HG03432 (cell line): ENCODE results near the gene SLAMF7.
A peak's percentile ranks its signal among the peaks of the same experiment; 100 is the strongest.
"Not testable (repeated sequence)": the region's sequence is repeated elsewhere in the genome, so short reads cannot be mapped to it uniquely, and the experiment has no call there.

Experiments used
- ATAC-seq: cut with Tn5 transposase; IDR thresholded peaks from one replicate; pipeline ENCODE4 v1.9.1; 2021; ENCODE audit warnings: mild to moderate bottlenecking, moderate library complexity; ENCODE audit not compliant: unreplicated experiment

Gene SLAMF7

DNA sequence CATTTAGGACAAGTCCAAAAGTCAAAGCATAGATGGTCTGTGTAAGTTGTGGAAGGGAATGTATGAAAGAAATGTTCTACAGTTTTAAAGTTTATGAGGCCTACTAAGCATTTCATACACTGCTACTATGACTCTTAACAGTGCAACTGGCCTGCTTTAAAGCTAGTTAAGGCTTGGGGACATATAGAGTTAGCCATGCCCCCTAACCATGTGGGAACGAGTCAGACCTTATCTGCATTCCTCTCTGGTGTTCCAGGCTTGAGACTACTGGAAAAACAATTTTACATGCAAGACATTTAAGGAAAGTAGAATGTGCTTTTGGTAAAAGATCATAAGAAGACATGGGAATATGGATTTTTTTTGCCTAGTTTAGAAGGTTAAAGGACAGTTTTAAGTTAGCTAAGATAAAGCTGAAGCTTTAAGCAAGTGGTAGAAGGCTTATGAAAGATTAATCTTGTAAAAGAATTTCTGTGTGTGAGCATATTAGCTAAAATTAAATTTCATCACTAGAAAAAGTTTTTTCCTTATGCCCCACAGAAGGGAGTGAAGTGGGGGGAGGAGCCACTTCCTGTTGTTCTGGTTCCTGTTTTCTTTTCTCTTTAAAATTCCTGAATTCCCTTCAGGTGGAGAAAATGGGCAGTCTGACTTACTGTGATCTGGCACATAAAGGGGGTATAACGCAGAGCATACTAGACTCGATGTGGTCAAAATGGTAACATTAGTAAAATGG lies 18.5 kb upstream of the SLAMF7 start:
- no peak for ATAC-seq

DNA sequence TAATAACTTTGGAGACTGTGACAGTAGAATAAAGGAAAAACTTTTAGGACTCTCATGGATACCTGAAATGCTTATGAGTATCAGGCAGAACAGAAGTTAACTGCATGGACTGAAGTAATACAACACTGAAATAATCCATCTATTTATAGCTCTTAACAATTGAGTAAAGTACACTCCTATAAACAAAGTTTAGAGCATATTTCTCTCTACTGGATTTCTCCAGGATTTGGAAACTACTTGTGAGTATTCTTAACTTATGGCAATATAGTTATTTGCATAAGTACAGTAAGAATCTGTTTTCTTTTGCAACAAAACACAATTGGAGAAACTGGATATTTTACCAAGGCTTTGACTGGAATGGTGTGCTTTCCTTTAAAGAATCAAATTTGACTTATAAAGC lies 17.6 kb upstream of the SLAMF7 start:
- ATAC-seq, result no peak

- no peak for ATAC-seq
These were observed 16.3 kb upstream of the SLAMF7 start for GRCh38 chr1:160722726-160723125.

- ATAC-seq, result no peak
These were observed 15.7 kb upstream of the SLAMF7 start for GRCh38 chr1:160723332-160723731.

DNA sequence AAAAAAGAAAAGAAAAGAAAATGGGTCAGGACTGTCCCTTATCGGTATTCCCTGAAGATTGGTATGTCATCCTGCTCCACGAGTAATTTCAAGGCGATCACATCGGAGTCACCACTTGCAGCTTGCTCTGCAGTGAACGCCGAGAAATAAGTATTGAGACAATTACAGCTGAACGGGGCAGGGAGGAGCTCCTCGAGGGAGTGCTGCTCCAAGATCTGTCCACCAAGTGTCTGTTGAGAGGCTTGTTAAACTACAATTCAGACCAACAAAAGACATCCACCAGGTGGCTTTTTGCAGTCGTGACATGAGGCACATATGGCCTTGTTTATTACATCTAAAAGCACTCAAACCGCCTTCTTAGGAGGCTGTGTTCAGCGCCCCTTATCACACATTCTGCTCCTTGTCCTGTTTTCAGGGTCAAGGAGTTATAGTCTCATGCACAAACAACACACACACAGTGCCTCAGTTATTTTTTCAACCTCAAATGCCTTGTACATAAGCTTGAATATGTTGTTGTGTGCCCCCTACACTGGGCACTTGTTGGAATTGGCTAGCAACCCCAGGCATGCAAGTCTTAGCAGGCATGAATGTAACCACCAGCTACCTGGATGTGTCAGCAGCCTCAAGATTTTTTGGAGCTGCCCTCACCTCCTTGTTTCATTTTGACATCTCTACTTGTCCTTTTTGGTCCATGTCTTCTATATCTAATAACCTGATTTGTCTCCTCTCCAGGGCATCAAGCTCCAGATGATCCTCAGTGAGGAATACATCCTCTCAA lies 14.4 kb upstream of the SLAMF7 start:
- ATAC-seq, result no peak

DNA sequence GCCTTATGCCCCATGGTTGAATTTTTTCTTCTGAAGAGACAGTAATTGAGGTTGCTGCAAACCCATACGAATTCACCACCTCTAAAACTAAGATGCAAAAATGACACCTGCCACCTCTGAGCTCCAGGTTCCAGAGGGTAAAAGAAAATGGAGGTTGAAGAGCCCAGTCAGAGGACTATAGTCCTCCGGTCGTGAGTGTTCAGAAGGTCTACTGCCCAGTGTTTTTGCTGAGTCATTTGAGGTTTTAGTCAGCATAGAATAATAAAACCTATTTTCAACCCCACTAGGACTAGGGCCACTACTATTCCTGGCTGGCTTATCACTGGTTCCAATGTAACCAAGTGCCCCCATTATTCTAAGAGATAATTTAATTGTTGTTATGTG lies 12.9 kb upstream of the SLAMF7 start:
- ATAC-seq, result peak; percentile 37

DNA sequence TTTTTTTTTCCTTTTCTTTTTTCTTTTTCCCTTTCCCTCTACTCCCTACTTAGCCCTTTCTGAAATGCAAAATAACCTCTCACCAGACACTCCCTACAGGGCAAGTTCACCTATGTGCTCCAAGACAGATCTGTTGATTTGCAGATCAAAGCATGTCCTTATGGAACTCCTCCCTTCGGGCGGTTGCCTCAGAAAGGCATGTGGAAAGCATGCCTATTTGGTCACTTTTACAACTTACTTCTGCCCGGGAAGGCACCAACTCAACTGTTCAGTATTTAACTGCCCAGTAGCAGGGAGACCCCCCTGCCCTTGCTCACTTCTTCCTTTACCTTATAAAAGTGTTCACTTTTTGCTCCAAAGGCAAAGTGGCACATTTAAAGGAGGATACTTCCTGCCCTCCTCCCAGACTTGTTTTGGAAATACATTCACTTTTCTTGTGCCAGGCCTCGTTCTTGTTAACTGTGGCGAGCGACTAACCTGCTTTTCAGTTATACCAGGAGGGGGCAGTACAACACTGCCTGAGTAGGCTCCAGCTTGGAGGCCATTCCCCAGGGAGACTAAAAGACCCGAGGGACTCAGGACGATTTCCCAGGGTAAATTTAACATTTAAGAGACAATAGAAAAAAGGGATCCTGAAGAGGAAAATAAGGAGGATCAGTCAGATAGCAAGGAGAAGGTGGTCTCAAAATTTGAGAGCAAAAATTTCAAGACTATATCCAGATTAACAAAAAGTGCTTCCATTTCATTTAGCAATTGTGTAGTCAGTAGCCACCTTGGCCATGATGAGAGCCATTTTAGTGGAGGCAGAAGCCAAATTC lies 12.3 kb upstream of the SLAMF7 start:
- ATAC-seq, result peak; percentile 70

DNA sequence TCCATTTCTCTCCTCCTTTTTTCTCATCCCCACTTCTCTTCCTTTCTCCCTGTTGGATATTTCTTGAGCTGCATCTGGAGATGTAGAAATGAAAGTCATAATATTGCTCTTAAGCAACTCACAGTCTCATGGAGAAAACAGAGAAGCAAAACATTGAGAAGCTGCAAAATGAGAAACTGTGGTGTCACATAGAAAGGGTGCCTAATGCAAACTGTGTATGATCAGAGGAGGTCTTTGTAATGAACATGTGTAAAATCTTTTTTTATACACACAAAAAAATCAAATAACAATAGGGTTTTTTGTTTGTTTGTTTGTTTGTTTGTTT lies 11.8 kb upstream of the SLAMF7 start:
- ATAC-seq, result no peak

DNA sequence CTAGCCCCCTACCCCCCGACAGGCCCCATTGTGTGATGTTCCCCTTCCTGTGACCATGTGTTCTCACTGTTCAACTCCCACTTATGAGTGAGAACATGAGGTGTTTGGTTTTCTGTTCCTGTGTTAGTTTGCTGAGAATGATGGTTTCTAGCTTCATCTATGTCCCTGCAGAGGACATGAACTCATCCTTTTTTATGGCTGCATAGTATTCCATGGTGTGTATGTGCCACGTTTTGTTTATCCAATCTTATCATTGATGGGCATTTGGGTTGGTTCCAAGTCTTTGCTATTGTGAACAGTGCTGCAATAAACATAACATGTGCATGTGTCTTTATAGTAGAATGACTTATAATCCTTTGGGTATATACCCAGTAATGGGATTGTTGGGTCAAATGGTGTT lies 7.5 kb upstream of the SLAMF7 start:
- ATAC-seq, result not testable (repeated sequence)

- ATAC-seq, result peak; percentile 41
These were observed 7.1 kb upstream of the SLAMF7 start for GRCh38 chr1:160731990-160732389.

DNA sequence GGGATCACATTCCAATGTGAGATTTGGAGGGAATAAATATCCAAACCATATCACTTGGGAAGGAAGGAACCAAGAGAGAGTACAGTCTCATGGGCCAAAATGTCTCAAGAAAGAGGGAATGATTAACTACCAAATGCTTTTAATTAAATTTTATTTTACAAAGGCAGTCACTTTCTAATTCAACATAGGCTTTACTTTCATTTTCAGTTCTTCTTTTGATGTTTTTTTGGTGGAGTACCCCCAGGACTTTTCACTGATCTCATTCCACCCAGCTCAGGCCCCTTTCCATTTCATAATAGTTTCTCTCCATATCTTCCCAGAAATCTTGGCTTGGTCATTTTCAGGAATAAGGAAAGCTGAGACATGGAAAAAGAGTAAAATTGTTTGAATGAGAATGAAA lies 5.1 kb upstream of the SLAMF7 start:
- ATAC-seq, result no peak

DNA sequence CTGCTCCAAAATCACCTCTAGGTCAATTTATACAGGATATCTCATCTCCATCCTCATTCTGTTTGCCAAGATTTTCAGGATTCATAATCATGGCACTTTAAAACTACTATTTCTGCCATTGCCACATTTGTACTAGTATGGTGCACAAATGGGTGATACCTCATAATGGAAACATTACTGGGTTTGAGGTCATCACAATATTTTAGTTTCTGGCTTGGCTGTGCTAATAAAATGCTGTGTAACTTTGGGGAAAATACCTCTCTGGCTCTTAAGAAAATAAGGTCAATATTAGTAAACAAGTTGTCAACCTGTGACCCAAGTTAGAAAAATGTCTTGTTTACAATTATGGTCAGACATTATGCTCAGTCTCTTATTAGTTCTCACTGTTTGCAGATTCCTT lies 4.7 kb upstream of the SLAMF7 start:
- ATAC-seq, result no peak

- ATAC-seq, result no peak
These were observed 776 bp upstream of the SLAMF7 start for GRCh38 chr1:160738271-160738670.

- ATAC-seq, result peak; percentile 31
These were observed 1.2 kb downstream of the SLAMF7 start for GRCh38 chr1:160740133-160740688.

DNA sequence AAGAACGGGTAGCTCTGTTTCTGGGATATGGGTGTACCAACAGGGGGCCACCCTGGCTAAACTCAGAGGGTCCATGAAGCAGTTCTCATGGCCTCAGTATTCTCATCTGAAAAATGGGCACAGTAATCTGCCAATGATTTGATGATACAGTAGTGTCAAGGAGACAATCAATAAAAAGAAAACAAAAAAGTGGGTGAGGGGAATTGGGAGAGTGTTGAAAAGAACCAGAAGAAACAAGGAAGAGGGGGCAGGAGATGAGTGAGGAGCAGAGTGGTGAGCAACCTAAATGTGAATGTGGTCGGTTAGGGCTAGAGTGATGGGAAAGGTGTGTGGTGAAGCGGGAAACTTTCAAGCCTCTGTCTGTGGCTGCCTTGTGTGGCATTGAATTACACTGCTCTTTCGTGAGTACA lies 2.0 kb downstream of the SLAMF7 start:
- ATAC-seq, result no peak

GRCh38 chr1:160741612-160742348 lies 2.7 kb downstream of the SLAMF7 start:
- no peak for ATAC-seq

DNA sequence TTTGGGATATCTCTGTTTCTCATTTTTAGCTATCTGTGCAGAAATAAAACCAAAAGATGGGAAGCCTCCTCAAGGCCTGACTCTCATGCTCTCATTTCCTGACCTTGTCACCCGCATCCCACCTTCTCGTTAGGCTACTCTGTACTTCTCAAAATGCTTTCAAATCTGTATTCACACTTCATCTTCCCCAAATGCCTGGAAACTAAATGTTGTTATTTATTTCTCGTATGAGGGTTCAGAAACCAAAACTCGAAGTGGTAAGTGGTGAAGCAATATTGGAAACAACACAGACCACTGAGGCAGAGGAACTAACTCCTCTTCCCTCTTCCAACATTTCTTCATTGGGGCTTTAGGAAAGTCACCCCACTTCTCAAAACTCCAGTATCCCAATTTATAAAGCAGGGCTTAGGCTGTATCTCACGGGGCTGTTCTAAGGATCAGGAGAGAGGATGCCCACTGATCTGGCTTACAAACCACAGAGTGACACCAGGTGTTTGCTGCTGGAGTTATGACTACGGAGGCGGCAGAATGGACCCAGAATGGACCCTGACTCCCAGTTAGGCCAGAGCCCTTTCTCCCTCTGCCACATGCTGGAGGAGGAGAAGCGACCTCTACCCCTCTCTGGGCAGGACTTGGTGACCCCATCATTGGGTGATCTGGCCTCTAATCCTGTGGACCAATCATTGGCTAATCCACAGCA lies 3.5 kb downstream of the SLAMF7 start:
- no peak for ATAC-seq

GRCh38 chr1:160743266-160743665 lies 4.2 kb downstream of the SLAMF7 start:
- no peak for ATAC-seq

GRCh38 chr1:160744199-160744851 lies 5.3 kb downstream of the SLAMF7 start:
- no peak for ATAC-seq
